Activated naive CD4-positive, alpha-beta T cell treated with anti-CD3 and anti-CD28 coated beads for 36 hours (primary cell): Measurements from ENCODE around the gene GAB2. TPM values are rescaled to one million over a fixed set of nuclear protein-coding genes. Genes with fewer than 3 reads are reported as not detected.
"Not testable (repeated sequence)": the region's sequence is repeated elsewhere in the genome, so short reads cannot be mapped to it uniquely, and the experiment has no call there.

Source experiments
- CTCF ChIA-PET: fragments of 350-600 bp; sonication (Branson Sonifier 250); formaldehyde crosslinking; loops from one replicate; lab custom pipeline; 2021; ENCODE audit warnings: antibody characterized with exemption; lab: Charles Lee
- DNase-seq: peaks from one replicate; pipeline ENCODE4 v3.0.0-alpha.2; 2020
- H3K27ac Mint-ChIP-seq: one replicate; pipeline ENCODE4 v1.8.0; 2021; ENCODE audit warnings: mild to moderate bottlenecking, mixed read lengths
- H3K27me3 Mint-ChIP-seq: one replicate; pipeline ENCODE4 v1.8.0; 2021; ENCODE audit warnings: low read depth, mixed read lengths
- H3K36me3 Mint-ChIP-seq: one replicate; pipeline ENCODE4 v1.8.0; 2021; ENCODE audit warnings: low read depth, mixed read lengths
- H3K4me1 Mint-ChIP-seq: one replicate; pipeline ENCODE4 v1.8.0; 2021; ENCODE audit warnings: low read depth, mixed read lengths
- H3K4me3 Mint-ChIP-seq: one replicate; pipeline ENCODE4 v1.8.0; 2021; ENCODE audit warnings: mild to moderate bottlenecking, moderate library complexity, mixed read lengths
- H3K9me3 Mint-ChIP-seq: one replicate; pipeline ENCODE4 v1.8.0; 2021; ENCODE audit warnings: mixed read lengths
- intact Hi-C: fragments of 100-400 bp; cut with micrococcal nuclease; formaldehyde crosslinking; loops from one replicate; pipeline ENCODE4 v1.15.1; 2023
- total RNA-seq, 2 experiments: library from RNA; stranded (reverse); gene quantifications; one replicate each; pipeline ENCODE4 v1.2.3, GENCODE V29; 2021

GAB2 gene
- total RNA-seq, 2 experiments from 2014 or later = 1.6 to 2.7 TPM

GRCh38 chr11:78372114-78372768 is 45.4 kb downstream of the GAB2 start:
- Mint-ChIP-seq H3K36me3 (no peaks in the 10 kb centered on the region), H3K4me3 (no peak overlapping the region)
- CTCF ChIA-PET = interaction anchor here (1.3 kb wide), 1 partner anchor 9 kb away, joined by 3 read pairs; no protein-coding TSS in a partner anchor

GRCh38 chr11:78371221-78371891 is 46.3 kb downstream of the GAB2 start:
- intact Hi-C loops = no loop called here
- H3K27me3 Mint-ChIP-seq = no peaks in the 10 kb centered on the region
- H3K36me3 Mint-ChIP-seq = no peaks in the 10 kb centered on the region
- H3K27ac Mint-ChIP-seq = no peak overlapping the region
- H3K4me1 Mint-ChIP-seq = no peaks in the 10 kb centered on the region
- H3K9me3 Mint-ChIP-seq = no peaks in the 10 kb centered on the region
- no peak overlapping the region for H3K4me3 Mint-ChIP-seq
- CTCF ChIA-PET = no interaction called here
- DNase-seq = no peak

More at GRCh38 chr11:78372114-78372768, 45.4 kb downstream of the GAB2 start:
- Mint-ChIP-seq H3K27ac (no peak overlapping the region), H3K27me3 (no peaks in the 10 kb centered on the region), H3K4me1 (no peaks in the 10 kb centered on the region), H3K9me3 (no peaks in the 10 kb centered on the region)
- intact Hi-C loops = no loop called here
- no peak for DNase-seq

- DNase-seq = no peak
- Mint-ChIP-seq H3K27ac (no peak overlapping the region), H3K4me1 (no peaks in the 10 kb centered on the region), H3K27me3 (no peaks in the 10 kb centered on the region), H3K36me3 (no peaks in the 10 kb centered on the region), H3K9me3 (no peaks in the 10 kb centered on the region), H3K4me3 (no peak overlapping the region)
- CTCF ChIA-PET = interaction anchor here (0.7 kb wide), 1 partner anchor 33 kb away, joined by 3 read pairs; no protein-coding TSS in a partner anchor
- intact Hi-C loops = no loop called here
These were observed 47.0 kb downstream of the GAB2 start for GRCh38 chr11:78370406-78371172.

GRCh38 chr11:78365381-78365792 is 52.2 kb downstream of the GAB2 start:
- no peaks in the 10 kb centered on the region for H3K27me3 Mint-ChIP-seq
- intact Hi-C loops = no loop called here
- CTCF ChIA-PET = interaction anchor here (0.7 kb wide), 1 partner anchor 137 kb away, joined by 3 read pairs; no protein-coding TSS in a partner anchor
- no peak for DNase-seq
- H3K4me1 Mint-ChIP-seq = no peaks in the 10 kb centered on the region
- H3K9me3 Mint-ChIP-seq = no peaks in the 10 kb centered on the region
- no peak overlapping the region for H3K4me3 Mint-ChIP-seq
- no peak overlapping the region for H3K27ac Mint-ChIP-seq
- no peaks in the 10 kb centered on the region for H3K36me3 Mint-ChIP-seq

GRCh38 chr11:78364128-78364751 is 53.4 kb downstream of the GAB2 start:
- H3K4me1 Mint-ChIP-seq = no peaks in the 10 kb centered on the region
- H3K9me3 Mint-ChIP-seq = no peaks in the 10 kb centered on the region
- H3K27me3 Mint-ChIP-seq = no peaks in the 10 kb centered on the region
- CTCF ChIA-PET = interaction anchor here (0.6 to 0.7 kb wide), 2 partner anchors 54 to 136 kb away, joined by 3 to 5 read pairs; no protein-coding TSS in a partner anchor
- no peak overlapping the region for H3K27ac Mint-ChIP-seq
- intact Hi-C loops = no loop called here
- DNase-seq = no peak
- H3K36me3 Mint-ChIP-seq = no peaks in the 10 kb centered on the region
- H3K4me3 Mint-ChIP-seq = no peak overlapping the region

GRCh38 chr11:78363024-78363619 is 54.5 kb downstream of the GAB2 start:
- no peak for DNase-seq
- H3K27ac Mint-ChIP-seq = no peak overlapping the region
- H3K36me3 Mint-ChIP-seq = no peaks in the 10 kb centered on the region
- CTCF ChIA-PET = no interaction called here
- intact Hi-C loops = no loop called here
- H3K4me1 Mint-ChIP-seq = no peaks in the 10 kb centered on the region
- H3K4me3 Mint-ChIP-seq = no peak overlapping the region
- no peaks in the 10 kb centered on the region for H3K27me3 Mint-ChIP-seq
- no peaks in the 10 kb centered on the region for H3K9me3 Mint-ChIP-seq

- no peaks in the 10 kb centered on the region for H3K4me1 Mint-ChIP-seq
- intact Hi-C loops = no loop called here
- CTCF ChIA-PET = no interaction called here
- no peaks in the 10 kb centered on the region for H3K27me3 Mint-ChIP-seq
- no peak overlapping the region for H3K4me3 Mint-ChIP-seq
- no peak overlapping the region for H3K27ac Mint-ChIP-seq
- peaks cover 3% of the 10 kb centered on the region for H3K9me3 Mint-ChIP-seq
- H3K36me3 Mint-ChIP-seq = no peaks in the 10 kb centered on the region
- DNase-seq = no peak
These were observed 56.4 kb downstream of the GAB2 start for GRCh38 chr11:78361228-78361627.

- no peaks in the 10 kb centered on the region for H3K4me1 Mint-ChIP-seq
- H3K27me3 Mint-ChIP-seq = no peaks in the 10 kb centered on the region
- no peak overlapping the region for H3K4me3 Mint-ChIP-seq
- no peak for DNase-seq
- CTCF ChIA-PET = no interaction called here
- H3K27ac Mint-ChIP-seq = no peak overlapping the region
- peaks cover 3% of the 10 kb centered on the region for H3K9me3 Mint-ChIP-seq
- intact Hi-C loops = no loop called here
- no peaks in the 10 kb centered on the region for H3K36me3 Mint-ChIP-seq
These were observed 57.7 kb downstream of the GAB2 start for GRCh38 chr11:78359921-78360320.

GRCh38 chr11:78357924-78358323 is 59.7 kb downstream of the GAB2 start:
- CTCF ChIA-PET, H3K9me3 Mint-ChIP-seq, H3K27me3 Mint-ChIP-seq, H3K4me3 Mint-ChIP-seq, H3K4me1 Mint-ChIP-seq, DNase-seq, H3K27ac Mint-ChIP-seq, H3K36me3 Mint-ChIP-seq, intact Hi-C loops: not testable (repeated sequence)

GRCh38 chr11:78357425-78357824 is 60.2 kb downstream of the GAB2 start:
- H3K4me1 Mint-ChIP-seq, H3K27ac Mint-ChIP-seq, intact Hi-C loops, H3K27me3 Mint-ChIP-seq, H3K9me3 Mint-ChIP-seq, DNase-seq, CTCF ChIA-PET, H3K4me3 Mint-ChIP-seq, H3K36me3 Mint-ChIP-seq: not testable (repeated sequence)

GRCh38 chr11:78355742-78356141 is 61.9 kb downstream of the GAB2 start:
- H3K36me3 Mint-ChIP-seq, DNase-seq, H3K4me1 Mint-ChIP-seq, intact Hi-C loops, H3K4me3 Mint-ChIP-seq, H3K27ac Mint-ChIP-seq, H3K9me3 Mint-ChIP-seq, H3K27me3 Mint-ChIP-seq: not testable (repeated sequence)
- CTCF ChIA-PET = interaction anchor here (0.9 kb wide), 1 partner anchor 63 kb away, joined by 3 read pairs; no protein-coding TSS in a partner anchor

- Mint-ChIP-seq H3K27me3 (no peaks in the 10 kb centered on the region), H3K4me3 (no peak overlapping the region), H3K9me3 (peaks cover 3% of the 10 kb centered on the region), H3K36me3 (no peaks in the 10 kb centered on the region), H3K4me1 (peaks cover 5% of the 10 kb centered on the region), H3K27ac (no peak overlapping the region)
- CTCF ChIA-PET = interaction anchor here (0.9 kb wide), 1 partner anchor 63 kb away, joined by 3 read pairs; no protein-coding TSS in a partner anchor
- intact Hi-C loops = no loop called here
- no peak for DNase-seq
These were observed 62.3 kb downstream of the GAB2 start for GRCh38 chr11:78355309-78355705.
